HepG2 (cell line): ENCODE measurements around the gene CAPSL. TPM values are rescaled to one million over a fixed set of nuclear protein-coding genes. Genes with fewer than 3 reads are reported as not detected.

Experiments used
- CREB3 ChIP-seq: sonication (generic); formaldehyde crosslinking; IDR thresholded peaks from 2 replicates; pipeline ENCODE4 v1.5.0; 2020; ENCODE audit warnings: missing genetic modification reagents
- IRX3 ChIP-seq: sonication (generic); formaldehyde crosslinking; IDR thresholded peaks from 2 replicates; pipeline ENCODE4 v1.8.1; 2023; ENCODE audit warnings: mild to moderate bottlenecking, low read depth, missing genetic modification reagents, borderline replicate concordance
- NFKB2 ChIP-seq: sonication (generic); formaldehyde crosslinking; IDR thresholded peaks from 2 replicates; pipeline ENCODE4 v1.4.0; 2020; ENCODE audit warnings: missing genetic modification reagents, borderline replicate concordance
- THYN1 ChIP-seq: sonication (generic); formaldehyde crosslinking; IDR thresholded peaks from 2 replicates; pipeline ENCODE4 v1.8.1; 2023; ENCODE audit warnings: low read depth, mild to moderate bottlenecking, moderate library complexity, missing genetic modification reagents, borderline replicate concordance
- ZNF18 ChIP-seq: sonication (generic); formaldehyde crosslinking; IDR thresholded peaks from 2 replicates; pipeline ENCODE4 v1.8.0; 2022; ENCODE audit warnings: mild to moderate bottlenecking, missing genetic modification reagents; ENCODE audit not compliant: insufficient replicate concordance
- polyA plus RNA-seq, 8 experiments: library from polyadenylated mRNA; depleted of rRNA in 3 of 8; stranded (reverse) in 7 of 8; unstranded in 1 of 8; fragments of >200 nt; fragmentation: Illumina TruSeq in 4 of 8; extraction: Trizol in 4 of 8; gene quantifications; 2 replicates each; pipeline versions ENCODE4 v1.2.1 to v1.2.3, GENCODE V29; 2011 to 2016; ENCODE audit warnings: low read depth in 4 of 8, missing spikeins in 1 of 8, mixed read lengths in 1 of 8; ENCODE audit not compliant: insufficient read depth in 1 of 8
- total RNA-seq, 5 experiments: library from RNA; depleted of rRNA; stranded (reverse); fragments of >200 nt; fragmentation: Illumina TruSeq; extraction: Trizol; gene quantifications; 2 replicates each; pipeline ENCODE4 v1.2.3, GENCODE V29; 2016; ENCODE audit warnings: low read depth in 1 of 5
- TF ChIP-seq, protein P1 (sequence below): sonication (generic); formaldehyde crosslinking; conservative IDR thresholded peaks from 2 replicates; pipeline ENCODE4 v1.8.0; 2022; ENCODE audit warnings: low read depth, missing genetic modification reagents
- TF ChIP-seq, protein P2 (sequence below): conservative IDR thresholded peaks from 2 replicates; pipeline ENCODE4 v1.6.1; 2018; ENCODE audit warnings: missing genetic modification reagents
- TF ChIP-seq, protein P3 (sequence below): sonication (generic); formaldehyde crosslinking; IDR thresholded peaks from 2 replicates; pipeline ENCODE4 v1.5.1; 2020; ENCODE audit warnings: mild to moderate bottlenecking, missing genetic modification reagents, moderate library complexity

CAPSL gene
- total and polyA plus RNA-seq, 2 of the 13 experiments (the other 11 are each of a cell fraction or from before 2014, with no cell fraction given): not detected

GRCh38 chr5:35960328-35960727, 21.9 kb upstream of the CAPSL start (continued):
- TF ChIP-seq, protein P1, sequence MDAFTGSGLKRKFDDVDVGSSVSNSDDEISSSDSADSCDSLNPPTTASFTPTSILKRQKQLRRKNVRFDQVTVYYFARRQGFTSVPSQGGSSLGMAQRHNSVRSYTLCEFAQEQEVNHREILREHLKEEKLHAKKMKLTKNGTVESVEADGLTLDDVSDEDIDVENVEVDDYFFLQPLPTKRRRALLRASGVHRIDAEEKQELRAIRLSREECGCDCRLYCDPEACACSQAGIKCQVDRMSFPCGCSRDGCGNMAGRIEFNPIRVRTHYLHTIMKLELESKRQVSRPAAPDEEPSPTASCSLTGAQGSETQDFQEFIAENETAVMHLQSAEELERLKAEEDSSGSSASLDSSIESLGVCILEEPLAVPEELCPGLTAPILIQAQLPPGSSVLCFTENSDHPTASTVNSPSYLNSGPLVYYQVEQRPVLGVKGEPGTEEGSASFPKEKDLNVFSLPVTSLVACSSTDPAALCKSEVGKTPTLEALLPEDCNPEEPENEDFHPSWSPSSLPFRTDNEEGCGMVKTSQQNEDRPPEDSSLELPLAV: no peak
- TF ChIP-seq NFKB2 (CRISPR knock-in tag) (no peak), CREB3 (no peak), THYN1 (no peak), ZNF18 (CRISPR knock-in tag) (no peak), IRX3 (CRISPR knock-in tag) (no peak)
- TF ChIP-seq, protein P2, sequence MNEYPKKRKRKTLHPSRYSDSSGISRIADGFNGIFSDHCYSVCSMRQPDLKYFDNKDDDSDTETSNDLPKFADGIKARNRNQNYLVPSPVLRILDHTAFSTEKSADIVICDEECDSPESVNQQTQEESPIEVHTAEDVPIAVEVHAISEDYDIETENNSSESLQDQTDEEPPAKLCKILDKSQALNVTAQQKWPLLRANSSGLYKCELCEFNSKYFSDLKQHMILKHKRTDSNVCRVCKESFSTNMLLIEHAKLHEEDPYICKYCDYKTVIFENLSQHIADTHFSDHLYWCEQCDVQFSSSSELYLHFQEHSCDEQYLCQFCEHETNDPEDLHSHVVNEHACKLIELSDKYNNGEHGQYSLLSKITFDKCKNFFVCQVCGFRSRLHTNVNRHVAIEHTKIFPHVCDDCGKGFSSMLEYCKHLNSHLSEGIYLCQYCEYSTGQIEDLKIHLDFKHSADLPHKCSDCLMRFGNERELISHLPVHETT (CRISPR knock-in tag): no peak
- TF ChIP-seq, protein P3, sequence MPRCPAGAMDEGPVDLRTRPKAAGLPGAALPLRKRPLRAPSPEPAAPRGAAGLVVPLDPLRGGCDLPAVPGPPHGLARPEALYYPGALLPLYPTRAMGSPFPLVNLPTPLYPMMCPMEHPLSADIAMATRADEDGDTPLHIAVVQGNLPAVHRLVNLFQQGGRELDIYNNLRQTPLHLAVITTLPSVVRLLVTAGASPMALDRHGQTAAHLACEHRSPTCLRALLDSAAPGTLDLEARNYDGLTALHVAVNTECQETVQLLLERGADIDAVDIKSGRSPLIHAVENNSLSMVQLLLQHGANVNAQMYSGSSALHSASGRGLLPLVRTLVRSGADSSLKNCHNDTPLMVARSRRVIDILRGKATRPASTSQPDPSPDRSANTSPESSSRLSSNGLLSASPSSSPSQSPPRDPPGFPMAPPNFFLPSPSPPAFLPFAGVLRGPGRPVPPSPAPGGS (CRISPR knock-in tag): no peak
